Fibroblast of upper back skin (primary cell): Measurements from ENCODE around the gene ZNF655.
"Not testable (repeated sequence)": the region's sequence is repeated elsewhere in the genome, so short reads cannot be mapped to it uniquely, and the experiment has no call there.

Experiments
- DNase-seq: peaks from one replicate; pipeline ENCODE4 v3.0.0-alpha.2; 2013

The ZNF655 gene, protein sequence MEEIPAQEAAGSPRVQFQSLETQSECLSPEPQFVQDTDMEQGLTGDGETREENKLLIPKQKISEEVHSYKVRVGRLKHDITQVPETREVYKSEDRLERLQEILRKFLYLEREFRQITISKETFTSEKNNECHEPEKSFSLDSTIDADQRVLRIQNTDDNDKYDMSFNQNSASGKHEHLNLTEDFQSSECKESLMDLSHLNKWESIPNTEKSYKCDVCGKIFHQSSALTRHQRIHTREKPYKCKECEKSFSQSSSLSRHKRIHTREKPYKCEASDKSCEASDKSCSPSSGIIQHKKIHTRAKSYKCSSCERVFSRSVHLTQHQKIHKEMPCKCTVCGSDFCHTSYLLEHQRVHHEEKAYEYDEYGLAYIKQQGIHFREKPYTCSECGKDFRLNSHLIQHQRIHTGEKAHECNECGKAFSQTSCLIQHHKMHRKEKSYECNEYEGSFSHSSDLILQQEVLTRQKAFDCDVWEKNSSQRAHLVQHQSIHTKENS

DNA sequence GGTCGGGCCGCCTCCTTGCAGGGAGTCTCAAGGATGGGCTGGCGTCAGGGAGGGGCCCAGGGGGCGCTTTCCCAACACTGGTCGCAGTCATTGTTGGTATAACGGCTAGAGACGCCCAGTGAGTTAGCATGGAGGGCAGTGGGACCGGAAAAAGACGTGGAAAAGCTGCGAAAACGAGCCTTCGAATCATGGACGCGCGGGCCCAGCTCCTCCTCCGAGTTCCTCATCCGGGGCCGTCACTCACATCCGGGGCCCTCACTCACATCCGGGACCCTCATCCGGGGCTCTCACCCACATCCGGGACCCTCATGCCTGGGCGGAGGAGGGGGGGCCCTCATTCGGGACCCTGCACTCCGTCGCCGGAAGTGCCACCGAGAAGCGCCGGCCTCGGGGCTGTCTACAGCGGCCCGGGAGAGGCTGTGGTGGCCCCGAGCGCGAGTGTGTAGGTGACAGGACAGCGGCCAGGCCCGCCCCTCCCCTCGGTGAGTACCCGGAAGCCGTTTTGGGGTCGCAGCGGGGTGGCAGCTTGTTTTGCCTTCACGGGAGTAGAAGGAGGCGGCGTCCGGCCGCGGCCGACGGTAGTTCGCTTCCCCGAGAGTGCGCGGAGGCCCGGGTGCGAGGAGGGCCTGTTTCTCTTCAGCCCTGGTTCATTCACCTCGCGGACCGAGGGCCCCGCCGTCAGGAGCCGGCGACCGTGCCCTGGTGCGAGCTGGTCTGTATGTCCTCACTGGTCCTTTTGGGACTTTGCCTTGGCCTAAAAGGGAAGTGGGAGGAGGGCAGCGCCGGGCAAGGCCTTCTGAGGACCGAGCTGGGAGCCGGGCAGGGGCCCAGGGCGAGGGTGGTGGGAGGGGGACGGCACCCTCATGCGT lies at the start of gene ZNF655:
TSS of gene ZNF655 (plus strand) at position 337 of the 869 bp plus-strand sequence. CDS start 1,918 bp downstream, outside the sequence.
- DNase-seq = peak; percentile 92

- DNase-seq = peak; percentile 17
These were observed 44.4 kb upstream of the ZNF655 start for GRCh38 chr7:99514050-99514449.

DNA sequence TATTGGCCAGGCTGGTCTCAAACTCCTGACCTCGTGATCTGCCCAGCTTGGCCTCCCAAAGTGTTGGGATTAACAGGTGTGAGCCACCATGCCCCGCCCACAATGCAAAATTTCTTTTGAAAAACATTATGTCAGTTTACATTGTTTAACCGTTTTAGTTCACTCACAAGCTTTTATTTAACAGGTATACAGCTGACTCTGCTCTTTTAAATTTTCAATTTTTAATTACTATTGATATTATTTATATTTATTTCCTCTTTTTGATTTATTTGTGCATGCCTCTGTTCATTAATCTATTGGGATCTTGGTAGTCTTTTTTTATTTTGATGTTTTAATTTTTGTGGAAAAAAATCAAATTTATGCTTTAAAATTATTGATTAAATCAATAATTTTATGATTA lies 37.0 kb upstream of the ZNF655 start:
- no peak for DNase-seq

DNA sequence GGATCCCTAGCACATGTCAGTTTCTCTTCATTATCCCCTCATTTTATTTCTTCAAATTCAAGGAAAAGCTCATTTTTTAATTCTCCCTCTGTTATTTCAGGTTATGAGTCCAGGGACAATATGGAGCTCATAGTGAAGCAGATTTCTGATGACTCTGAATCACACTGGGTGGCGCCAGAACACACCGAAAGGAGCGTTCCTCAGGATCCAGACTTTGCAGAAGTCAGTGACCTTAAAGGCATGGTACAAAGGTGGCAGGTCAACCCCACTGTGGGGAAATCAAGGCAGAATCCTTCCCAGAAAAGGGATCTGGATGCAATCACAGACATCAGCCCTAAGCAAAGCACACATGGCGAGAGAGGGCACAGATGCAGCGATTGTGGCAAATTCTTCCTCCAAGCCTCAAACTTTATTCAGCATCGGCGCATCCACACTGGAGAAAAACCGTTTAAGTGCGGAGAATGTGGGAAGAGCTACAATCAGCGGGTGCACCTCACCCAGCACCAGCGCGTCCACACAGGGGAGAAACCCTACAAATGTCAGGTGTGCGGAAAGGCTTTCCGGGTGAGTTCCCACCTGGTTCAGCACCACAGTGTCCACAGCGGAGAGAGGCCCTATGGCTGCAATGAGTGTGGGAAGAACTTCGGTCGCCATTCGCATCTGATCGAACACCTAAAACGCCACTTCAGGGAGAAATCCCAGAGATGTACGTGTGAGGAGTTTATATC lies 32.6 kb upstream of the ZNF655 start:
- no peak for DNase-seq

GRCh38 chr7:99531354-99531765 lies 27.1 kb upstream of the ZNF655 start:
- no peak for DNase-seq

- DNase-seq = no peak
These were observed 22.8 kb upstream of the ZNF655 start for GRCh38 chr7:99535667-99536066.

DNA sequence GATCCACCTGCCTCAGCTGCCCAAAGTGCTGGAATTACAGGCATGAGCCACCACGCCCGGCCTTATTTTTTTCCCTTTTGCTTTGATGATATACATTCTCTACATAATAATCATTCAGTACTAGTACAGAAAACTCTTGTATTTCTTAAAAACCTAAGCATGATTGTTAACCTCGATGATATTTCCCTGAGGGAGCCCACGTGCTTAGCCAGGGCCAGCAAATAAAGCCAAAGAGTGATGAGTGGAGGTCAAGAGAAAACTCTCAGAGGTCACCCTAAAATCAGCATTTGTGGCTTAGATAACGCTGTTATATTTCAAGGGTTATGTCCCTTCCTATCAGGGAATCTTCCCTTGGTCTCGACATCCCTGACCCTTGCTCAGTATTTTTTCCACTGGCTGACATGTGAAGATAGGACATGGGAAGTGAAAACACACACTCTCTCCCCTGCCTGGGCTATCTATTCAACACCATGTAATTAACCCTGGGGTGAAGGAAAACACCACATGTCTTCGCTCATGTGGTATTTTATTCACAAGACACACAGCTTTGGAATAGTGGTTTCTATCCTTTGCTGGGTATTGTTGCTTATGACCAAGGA lies 19.1 kb upstream of the ZNF655 start:
- no peak for DNase-seq

- DNase-seq = no peak
These were observed 17.9 kb upstream of the ZNF655 start for GRCh38 chr7:99540542-99540941.

DNA sequence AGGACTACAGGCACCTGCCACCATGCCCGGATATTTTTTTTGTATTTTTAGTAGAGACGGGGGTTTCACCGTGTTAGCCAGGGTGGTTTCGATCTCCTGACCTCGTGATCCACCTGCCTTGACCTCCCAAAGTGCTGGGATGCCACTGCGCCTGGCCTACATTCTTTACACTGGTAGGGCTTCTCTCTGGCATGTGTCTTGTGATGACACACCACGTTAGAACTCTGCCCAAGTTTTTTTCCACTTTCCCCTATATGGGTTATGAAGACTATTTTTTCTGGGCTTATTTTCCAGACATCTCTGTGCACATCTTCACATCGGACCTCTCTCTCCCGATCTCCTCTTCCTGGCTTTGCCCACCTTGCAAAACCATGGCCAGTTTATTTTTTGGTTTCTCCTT lies 17.2 kb upstream of the ZNF655 start:
- no peak for DNase-seq

- DNase-seq = no peak
These were observed 15.3 kb upstream of the ZNF655 start for GRCh38 chr7:99543081-99543671.

- DNase-seq = no peak
These were observed 14.5 kb upstream of the ZNF655 start for GRCh38 chr7:99543916-99544315.

DNA sequence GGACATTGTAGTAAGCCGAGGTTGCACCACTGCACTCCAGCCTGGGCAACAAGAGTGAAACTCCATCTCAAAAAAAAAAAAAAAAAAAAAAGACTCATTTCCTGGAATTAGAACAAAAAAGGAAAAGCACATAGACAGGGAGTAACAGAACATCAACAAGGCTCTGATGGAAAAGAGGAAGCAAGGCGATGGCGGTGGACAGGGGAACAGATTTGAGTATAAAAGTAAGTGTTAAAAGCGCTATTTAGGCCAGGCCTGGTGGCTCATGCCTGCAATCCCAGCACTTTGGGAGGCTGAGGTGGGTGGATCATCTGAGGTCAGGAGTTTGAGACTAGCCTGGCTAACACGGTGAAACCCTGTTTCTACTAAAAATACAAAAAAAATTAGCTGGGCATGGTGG lies 13.1 kb upstream of the ZNF655 start:
- DNase-seq = not testable (repeated sequence)

DNA sequence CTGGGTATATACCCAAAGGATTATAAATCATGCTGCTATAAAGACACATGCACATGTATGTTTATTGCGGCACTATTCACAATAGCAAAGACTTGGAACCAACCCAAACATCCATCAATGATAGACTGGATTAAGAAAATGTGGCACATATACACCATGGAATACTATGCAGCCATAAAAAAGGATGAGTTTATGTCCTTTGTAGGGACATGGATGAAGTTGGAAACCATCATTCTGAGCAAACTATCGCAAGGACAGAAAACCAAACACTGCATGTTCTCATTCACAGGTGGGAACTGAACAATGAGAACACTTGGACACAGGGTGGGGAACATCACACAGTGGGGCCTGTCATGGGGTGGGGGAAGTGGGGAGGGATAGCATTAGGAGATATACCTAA lies 8.9 kb upstream of the ZNF655 start:
- not testable (repeated sequence) for DNase-seq

GRCh38 chr7:99551334-99551733 lies 7.1 kb upstream of the ZNF655 start:
- DNase-seq = no peak

GRCh38 chr7:99551767-99552463 lies 6.5 kb upstream of the ZNF655 start, which contains the start of gene FAM200A:
TSS of gene FAM200A (minus strand) at chr7:99552114. CDS start at chr7:99548407, 3,707 bp downstream.
- peak; percentile 92 for DNase-seq

DNA sequence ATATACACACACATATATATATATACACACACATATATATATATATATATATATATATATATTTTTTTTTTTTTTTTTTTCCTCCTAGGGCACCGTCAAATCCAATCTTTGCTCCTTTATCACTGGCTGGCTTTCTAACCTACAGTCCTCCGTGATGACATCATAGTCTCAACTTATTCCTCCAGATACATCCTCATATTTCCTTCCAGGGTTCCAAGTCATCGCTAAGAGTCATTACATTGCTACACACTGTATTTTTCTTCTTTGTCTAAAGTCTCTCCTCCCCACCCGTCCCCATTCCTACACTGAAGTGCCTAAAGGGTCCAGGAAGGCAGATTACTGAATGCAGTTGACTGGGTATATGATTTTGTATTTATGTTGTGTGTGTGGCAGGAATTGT lies 5.4 kb upstream of the ZNF655 start:
- DNase-seq = no peak

GRCh38 chr7:99554939-99555338 lies 3.5 kb upstream of the ZNF655 start:
- no peak for DNase-seq

- no peak for DNase-seq
These were observed 1.2 kb upstream of the ZNF655 start for GRCh38 chr7:99557196-99557607.

- DNase-seq = no peak
These were observed 519 bp upstream of the ZNF655 start for GRCh38 chr7:99557940-99558305.

GRCh38 chr7:99559175-99559915 lies 903 bp downstream of the ZNF655 start:
- DNase-seq = peak; percentile 24
